H9 (cell line): ENCODE data around the gene USP21. TPM values are rescaled to one million over a fixed set of nuclear protein-coding genes. Genes with fewer than 3 reads are reported as not detected.

Experiments used
- DNase-seq: peaks from one replicate; pipeline ENCODE4 v3.0.0-alpha.2; 2017
- H2AFZ ChIP-seq: one replicate; pipeline ENCODE4 v1.6.1; 2013; ENCODE audit warnings: mild to moderate bottlenecking, low read length, control low read depth, moderate library complexity
- H2AK5ac ChIP-seq: 2 replicates; pipeline ENCODE4 v1.6.1; 2013; ENCODE audit warnings: low read length, control low read depth, mixed read lengths; ENCODE audit not compliant: insufficient read length
- H2BK120ac ChIP-seq: one replicate; pipeline ENCODE4 v1.6.1; 2013; ENCODE audit warnings: low read depth, mild to moderate bottlenecking, low read length, control low read depth, inconsistent platforms; ENCODE audit not compliant: poor library complexity, severe bottlenecking
- H2BK12ac ChIP-seq: 2 replicates; pipeline ENCODE4 v1.6.1; 2013; ENCODE audit warnings: low read length, control low read depth, mixed read lengths, low read depth; ENCODE audit not compliant: insufficient read length
- H2BK15ac ChIP-seq: 2 replicates; pipeline ENCODE4 v1.6.1; 2013; ENCODE audit warnings: low read depth, low read length, control low read depth
- H2BK20ac ChIP-seq: one replicate; pipeline ENCODE4 v1.6.1; 2013; ENCODE audit warnings: low read depth, mild to moderate bottlenecking, low read length, control low read depth, inconsistent platforms; ENCODE audit not compliant: poor library complexity, severe bottlenecking
- H2BK5ac ChIP-seq: 2 replicates; pipeline ENCODE4 v1.6.1; 2013; ENCODE audit warnings: low read length, control low read depth, mixed read lengths; ENCODE audit not compliant: insufficient read length
- H3K14ac ChIP-seq: 2 replicates; pipeline ENCODE4 v1.6.1; 2013; ENCODE audit warnings: low read length, control low read depth; ENCODE audit not compliant: insufficient read depth
- H3K18ac ChIP-seq: 2 replicates; pipeline ENCODE4 v1.6.1; 2013; ENCODE audit warnings: low read depth, mild to moderate bottlenecking, mixed read lengths, low read length, control low read depth; ENCODE audit not compliant: insufficient read length
- H3K23ac ChIP-seq: 2 replicates; pipeline ENCODE4 v1.6.1; 2013; ENCODE audit warnings: low read length, control low read depth, mixed read lengths, low read depth; ENCODE audit not compliant: insufficient read length
- H3K23me2 ChIP-seq: 2 replicates; pipeline ENCODE4 v1.6.1; 2013; ENCODE audit warnings: low read depth, mild to moderate bottlenecking, mixed read lengths, low read length, control low read depth; ENCODE audit not compliant: insufficient read length, poor library complexity, severe bottlenecking
- H3K27ac ChIP-seq: 2 replicates; pipeline ENCODE4 v1.5.1; 2013; ENCODE audit warnings: low read length, control low read depth, mixed read lengths, low read depth; ENCODE audit not compliant: insufficient read length
- H3K27me3 ChIP-seq: 2 replicates; pipeline ENCODE4 v1.6.1; 2013; ENCODE audit warnings: low read length, control low read depth, inconsistent platforms; ENCODE audit not compliant: insufficient read depth
- H3K4ac ChIP-seq: 2 replicates; pipeline ENCODE4 v1.6.1; 2013; ENCODE audit warnings: low read depth, mild to moderate bottlenecking, control low read depth, inconsistent platforms, low read length, moderate library complexity
- H3K4me1 ChIP-seq: 2 replicates; pipeline ENCODE4 v1.6.1; 2013; ENCODE audit warnings: low read length, control low read depth, inconsistent platforms; ENCODE audit not compliant: insufficient read depth
- H3K4me2 ChIP-seq: 2 replicates; pipeline ENCODE4 v1.6.1; 2013; ENCODE audit warnings: low read length, control low read depth, mixed read lengths; ENCODE audit not compliant: insufficient read length, insufficient read depth
- H3K56ac ChIP-seq: 2 replicates; pipeline ENCODE4 v1.6.1; 2013; ENCODE audit warnings: low read depth, mild to moderate bottlenecking, mixed read lengths, low read length, control low read depth; ENCODE audit not compliant: insufficient read length
- H3K79me1 ChIP-seq: 2 replicates; pipeline ENCODE4 v1.6.1; 2013; ENCODE audit warnings: low read depth, mild to moderate bottlenecking, moderate library complexity, low read length, control low read depth, inconsistent platforms; ENCODE audit not compliant: insufficient read depth, poor library complexity, severe bottlenecking
- H3K79me2 ChIP-seq: 2 replicates; pipeline ENCODE4 v1.6.1; 2013; ENCODE audit warnings: low read length, control low read depth, inconsistent platforms; ENCODE audit not compliant: insufficient read depth
- H3K9ac ChIP-seq: 2 replicates; pipeline ENCODE4 v1.6.1; 2013; ENCODE audit warnings: low read length, control low read depth, mixed read lengths; ENCODE audit not compliant: insufficient read length; ENCODE audit errors: extremely low read depth
- H3K9me3 ChIP-seq: one replicate; pipeline ENCODE4 v1.6.1; 2013; ENCODE audit warnings: low read depth, low read length, inconsistent platforms; ENCODE audit not compliant: control insufficient read depth
- H3T11ph ChIP-seq: one replicate; pipeline ENCODE4 v1.6.1; 2013; ENCODE audit warnings: mild to moderate bottlenecking, low read length, control low read depth, inconsistent platforms
- H4K20me1 ChIP-seq: one replicate; pipeline ENCODE4 v1.6.1; 2013; ENCODE audit not compliant: control insufficient read depth, insufficient read length, insufficient read depth
- H4K5ac ChIP-seq: 2 replicates; pipeline ENCODE4 v1.6.1; 2013; ENCODE audit warnings: low read depth, mild to moderate bottlenecking, mixed read lengths, low read length, control low read depth; ENCODE audit not compliant: insufficient read length
- H4K8ac ChIP-seq: replicated peaks from 2 replicates; pipeline ENCODE4 v1.6.1; 2013; ENCODE audit warnings: low read length, control low read depth, mixed read lengths, low read depth; ENCODE audit not compliant: insufficient read length
- H4K91ac ChIP-seq: 2 replicates; pipeline ENCODE4 v1.6.1; 2013; ENCODE audit warnings: low read depth, mild to moderate bottlenecking, moderate library complexity, mixed read lengths, low read length, control low read depth; ENCODE audit not compliant: insufficient read length
- H3K27ac Mint-ChIP-seq, 3 experiments: 2 replicates in 2 of 3; 3 replicates in 1 of 3; pipeline ENCODE4 v1.8.0; 2020 to 2021; ENCODE audit warnings: mixed read lengths in 3 of 3, mild to moderate bottlenecking in 1 of 3, moderate library complexity in 1 of 3
- H3K27me3 Mint-ChIP-seq: 2 replicates; pipeline ENCODE4 v1.8.0; 2021; ENCODE audit warnings: low read depth, mild to moderate bottlenecking, moderate library complexity, mixed read lengths
- H3K36me3 Mint-ChIP-seq, 3 experiments: 2 replicates in 2 of 3; 3 replicates in 1 of 3; pipeline ENCODE4 v1.8.0; 2020 to 2021; ENCODE audit warnings: low read depth in 3 of 3, mixed read lengths in 3 of 3; ENCODE audit not compliant: insufficient read depth in 1 of 3
- H3K4me1 Mint-ChIP-seq, 2 experiments: 2 replicates each; pipeline ENCODE4 v1.8.0; 2020; ENCODE audit warnings: mixed read lengths in 2 of 2
- H3K4me3 Mint-ChIP-seq, 2 experiments: 2 replicates in 1 of 2; 3 replicates in 1 of 2; pipeline ENCODE4 v1.8.0; 2020 to 2021; ENCODE audit warnings: mild to moderate bottlenecking in 2 of 2, mixed read lengths in 2 of 2, moderate library complexity in 1 of 2
- H3K9me3 Mint-ChIP-seq, 2 experiments: 2 replicates in 1 of 2; 3 replicates in 1 of 2; pipeline ENCODE4 v1.8.0; 2020; ENCODE audit warnings: mild to moderate bottlenecking in 2 of 2, mixed read lengths in 2 of 2, moderate library complexity in 1 of 2
- WGBS: extraction: QIAGEN DNeasy Blood & Tissue Kit; methylation state at CpG from one replicate; pipeline ENCODE4 v1.1.7; 2013; ENCODE audit warnings: missing lambda C conversion rate, low lambda C conversion rate, mixed read lengths; ENCODE audit not compliant: insufficient read length; ENCODE audit errors: extremely low coverage; 5-methylcytosine and 5-hydroxymethylcytosine counted together
- total RNA-seq: library from RNA; stranded (reverse); gene quantifications from 2 replicates; pipeline ENCODE4 v1.2.1, GENCODE V29; 2021
- TF ChIP-seq, protein P1 (sequence below): fragments of 200-600 bp; sonication (generic); conservative IDR thresholded peaks from 3 replicates; pipeline ENCODE4 v1.8.0; 2021; ENCODE audit warnings: antibody characterized with exemption, mild to moderate bottlenecking

USP21 gene
- total RNA-seq, 1 experiment from 2014 or later: 17.9 TPM

DNA sequence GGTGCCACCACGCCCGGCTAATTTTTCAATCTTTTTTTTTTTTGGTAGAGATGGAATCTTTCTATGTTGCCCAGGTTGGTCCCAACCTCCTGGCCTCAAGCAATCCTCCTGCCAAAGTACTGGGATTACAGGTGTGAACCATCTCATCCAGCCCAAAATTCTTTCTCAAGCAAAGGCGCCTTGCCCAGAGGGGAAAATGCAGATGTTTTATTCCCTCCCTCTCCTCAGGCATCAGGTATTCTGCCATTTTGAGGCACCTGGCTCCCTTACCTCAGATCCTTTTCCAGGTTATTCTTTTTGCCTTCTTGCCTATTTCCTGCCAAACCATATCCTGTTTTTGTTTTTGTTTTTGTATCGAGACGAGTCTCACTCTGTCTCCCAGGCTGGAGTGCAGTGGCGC, 29.1 kb downstream of the USP21 start:
- Histone ChIP-seq H3K4me1 (no peaks in the 10 kb centered on the region), H3K18ac (no peak overlapping the region), H3K56ac (no peak overlapping the region), H2AFZ (no peak overlapping the region), H3K9me3 (no peaks in the 10 kb centered on the region), H2BK5ac (no peak overlapping the region), H2AK5ac (no peak overlapping the region), H3K79me2 (no peaks in the 10 kb centered on the region), H3K23me2 (no peaks in the 10 kb centered on the region), H2BK120ac (no peak overlapping the region), H3K27me3 (no peaks in the 10 kb centered on the region), H4K8ac (no peak overlapping the region), H2BK20ac (no peak overlapping the region), H3K9ac (no peak overlapping the region), H4K20me1 (peaks cover 3% of the 10 kb centered on the region), H4K91ac (no peak overlapping the region), H3K27ac (no peak overlapping the region), H3T11ph (no peak overlapping the region), H3K79me1 (no peaks in the 10 kb centered on the region), H3K14ac (no peak overlapping the region), H3K4ac (no peak overlapping the region), H4K5ac (no peak overlapping the region), H3K4me2 (no peak overlapping the region), H2BK15ac (no peak overlapping the region), H3K23ac (no peak overlapping the region), H2BK12ac (no peak overlapping the region)
- no peak for DNase-seq
- peaks cover 7 to 12% of the 10 kb centered on the region in 2 experiments for H3K4me1 Mint-ChIP-seq
- no peaks in the 10 kb centered on the region for H3K9me3 Mint-ChIP-seq
- H3K4me3 Mint-ChIP-seq: no peak overlapping the region; a peak in 1 of 5 replicates
- no peak overlapping the region; a peak in 1 of 7 replicates for H3K27ac Mint-ChIP-seq
- no peaks in the 10 kb centered on the region for H3K27me3 Mint-ChIP-seq
- WGBS: no CpG with 5 or more reads among the region's 6 CpGs
- H3K36me3 Mint-ChIP-seq: peaks cover 0 to 17% (median 10%) of the 10 kb centered on the region in 3 experiments; a peak in 4 of 7 replicates
- TF ChIP-seq, protein P1, sequence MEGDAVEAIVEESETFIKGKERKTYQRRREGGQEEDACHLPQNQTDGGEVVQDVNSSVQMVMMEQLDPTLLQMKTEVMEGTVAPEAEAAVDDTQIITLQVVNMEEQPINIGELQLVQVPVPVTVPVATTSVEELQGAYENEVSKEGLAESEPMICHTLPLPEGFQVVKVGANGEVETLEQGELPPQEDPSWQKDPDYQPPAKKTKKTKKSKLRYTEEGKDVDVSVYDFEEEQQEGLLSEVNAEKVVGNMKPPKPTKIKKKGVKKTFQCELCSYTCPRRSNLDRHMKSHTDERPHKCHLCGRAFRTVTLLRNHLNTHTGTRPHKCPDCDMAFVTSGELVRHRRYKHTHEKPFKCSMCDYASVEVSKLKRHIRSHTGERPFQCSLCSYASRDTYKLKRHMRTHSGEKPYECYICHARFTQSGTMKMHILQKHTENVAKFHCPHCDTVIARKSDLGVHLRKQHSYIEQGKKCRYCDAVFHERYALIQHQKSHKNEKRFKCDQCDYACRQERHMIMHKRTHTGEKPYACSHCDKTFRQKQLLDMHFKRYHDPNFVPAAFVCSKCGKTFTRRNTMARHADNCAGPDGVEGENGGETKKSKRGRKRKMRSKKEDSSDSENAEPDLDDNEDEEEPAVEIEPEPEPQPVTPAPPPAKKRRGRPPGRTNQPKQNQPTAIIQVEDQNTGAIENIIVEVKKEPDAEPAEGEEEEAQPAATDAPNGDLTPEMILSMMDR: no peak
